PC-3 (cell line): ENCODE results near the gene SCYGR4. TPM values are rescaled to one million over a fixed set of nuclear protein-coding genes. Genes with fewer than 3 reads are reported as not detected.

ENCODE experiments used
- ATAC-seq: fragments of 200-7000 bp; cut with Tn5 transposase; 2 replicates; pipeline ENCODE4 v1.9.1; 2020; ENCODE audit warnings: mild to moderate bottlenecking, moderate library complexity
- BruUV-seq: library from RNA; stranded (reverse); fragments of 400-500 nt; replicated peaks from 2 replicates; lab custom pipeline; 2021; lab: Mats Ljungman, UMichigan
- CTCF ChIA-PET: fragments of 300-600 bp; sonication (Branson Sonifier 250); formaldehyde crosslinking; loops from one replicate; lab custom pipeline; 2022; ENCODE audit warnings: antibody characterized with exemption; lab: Charles Lee
- POLR2A ChIA-PET: fragments of 300-600 bp; sonication (Branson Sonifier 250); formaldehyde crosslinking; loops from one replicate; lab custom pipeline; 2022; ENCODE audit warnings: antibody characterized with exemption; ENCODE audit not compliant: unreplicated experiment; lab: Charles Lee
- DNase-seq: peaks from one replicate; pipeline ENCODE4 v3.0.0-alpha.2; 2015
- H2AFZ ChIP-seq: fragments of 300-600 bp; sonication (generic); 2 replicates; pipeline ENCODE4 v1.6.0; 2016; ENCODE audit warnings: antibody characterized with exemption, low read length
- H3F3A ChIP-seq: fragments of 300-600 bp; sonication (generic); one replicate; pipeline ENCODE4 v1.6.0; 2017; ENCODE audit warnings: antibody characterized with exemption, low read length, control low read depth, mild to moderate bottlenecking; ENCODE audit not compliant: unreplicated experiment
- H3K27ac ChIP-seq: fragments of 300-600 bp; sonication (generic); 2 replicates; pipeline ENCODE4 v1.5.1; 2016; ENCODE audit warnings: mild to moderate bottlenecking, low read length
- H3K27me3 ChIP-seq: fragments of 300-600 bp; sonication (generic); 2 replicates; pipeline ENCODE4 v1.6.1; 2016; ENCODE audit warnings: low read length, mixed read lengths
- H3K36me3 ChIP-seq: fragments of 300-600 bp; sonication (generic); 2 replicates; pipeline ENCODE4 v1.6.1; 2016; ENCODE audit warnings: low read depth, mixed run types, low read length, mixed read lengths
- H3K4me1 ChIP-seq: fragments of 300-600 bp; sonication (generic); 2 replicates; pipeline ENCODE4 v1.5.1; 2016; ENCODE audit warnings: low read length; ENCODE audit not compliant: insufficient read depth
- H3K4me2 ChIP-seq: fragments of 300-600 bp; sonication (generic); 2 replicates; pipeline ENCODE4 v1.6.0; 2016; ENCODE audit warnings: low read length
- H3K4me3 ChIP-seq: fragments of 300-600 bp; sonication (generic); 2 replicates; pipeline ENCODE4 v1.5.1; 2016; ENCODE audit warnings: mild to moderate bottlenecking, low read length, mixed read lengths
- H3K79me2 ChIP-seq: fragments of 300-600 bp; sonication (generic); 2 replicates; pipeline ENCODE4 v1.6.1; 2017; ENCODE audit warnings: low read length, mixed read lengths
- H3K9ac ChIP-seq: fragments of 300-600 bp; sonication (generic); 2 replicates; pipeline ENCODE4 v1.6.0; 2016; ENCODE audit warnings: mild to moderate bottlenecking, low read length
- H3K9me2 ChIP-seq: fragments of 300-600 bp; sonication (generic); replicated peaks from 2 replicates; pipeline ENCODE4 v1.6.1; 2016; ENCODE audit warnings: mixed run types, low read length, mixed read lengths
- H3K9me3 ChIP-seq: fragments of 300-600 bp; sonication (generic); 2 replicates; pipeline ENCODE4 v1.6.1; 2016; ENCODE audit warnings: low read length, mixed read lengths
- H4K20me1 ChIP-seq: fragments of 300-600 bp; sonication (generic); 2 replicates; pipeline ENCODE4 v1.6.1; 2016; ENCODE audit warnings: low read length, mixed read lengths
- EZH2 ChIP-seq: fragments of 300-600 bp; sonication (generic); IDR thresholded peaks from one replicate; pipeline ENCODE4 v1.6.1; 2017; ENCODE audit warnings: antibody characterized with exemption, mild to moderate bottlenecking, low read length; ENCODE audit not compliant: unreplicated experiment
- EZH2phosphoT487 ChIP-seq: fragments of 300-600 bp; sonication (generic); IDR thresholded peaks from 2 replicates; pipeline ENCODE4 v1.6.1; 2018; ENCODE audit warnings: mild to moderate bottlenecking, antibody characterized with exemption, low read length, borderline replicate concordance
- intact Hi-C: fragments of 100-400 bp; cut with micrococcal nuclease; formaldehyde crosslinking; loops from 2 replicates; pipeline ENCODE4 v1.9.0; 2023
- total RNA-seq: library from RNA; depleted of rRNA; stranded (reverse); fragments of >200 nt; gene quantifications from 2 replicates; pipeline ENCODE4 v1.2.3, GENCODE V29; 2014
- TF ChIP-seq, protein P1 (sequence below): fragments of 300-600 bp; sonication (generic); conservative IDR thresholded peaks from 2 replicates; pipeline ENCODE4 v1.5.1; 2017; ENCODE audit warnings: antibody characterized with exemption, low read depth, mild to moderate bottlenecking, low read length

The SCYGR4 gene
- total RNA-seq, 1 experiment from 2014 or later: not detected

DNA sequence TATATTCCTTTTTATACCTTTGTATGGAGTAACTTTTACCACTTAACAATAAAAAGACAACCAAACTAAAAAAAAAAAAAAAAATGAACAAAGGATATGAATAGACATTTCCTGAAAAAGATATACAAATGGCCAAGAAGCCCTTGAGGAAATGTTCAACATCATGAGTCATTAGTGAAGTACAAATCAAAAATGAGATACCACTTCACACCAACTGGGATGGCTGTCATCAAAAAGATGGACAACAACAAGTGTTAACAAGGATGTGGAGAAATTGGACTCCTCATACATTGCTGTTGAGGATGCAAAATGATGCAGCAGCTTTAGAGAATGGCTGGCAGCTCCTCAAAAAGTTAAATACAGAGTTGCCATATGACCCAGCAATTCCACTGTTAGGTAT lies 41.2 kb upstream of the SCYGR4 start:
- no TSS peak for BruUV-seq
- no peaks in the 10 kb centered on the region for H3K79me2 ChIP-seq
- H4K20me1 ChIP-seq: no peaks in the 10 kb centered on the region
- no peaks in the 10 kb centered on the region for H3K27me3 ChIP-seq
- no peak overlapping the region for H2AFZ ChIP-seq
- H3K4me1 ChIP-seq: no peaks in the 10 kb centered on the region
- H3K9me3 ChIP-seq: no peaks in the 10 kb centered on the region
- intact Hi-C loops: loop anchor here (5.0 kb wide), 1 partner anchor 94 kb away; no protein-coding TSS in a partner anchor
- POLR2A ChIA-PET: no interaction called here
- no peak overlapping the region for H3K9ac ChIP-seq
- H3K4me3 ChIP-seq: no peak overlapping the region
- no peak for DNase-seq
- no peak overlapping the region for H3K27ac ChIP-seq
- ATAC-seq: no peak
- CTCF ChIA-PET: no interaction called here
- no peaks in the 10 kb centered on the region for H3F3A ChIP-seq
- TF ChIP-seq, protein P1, sequence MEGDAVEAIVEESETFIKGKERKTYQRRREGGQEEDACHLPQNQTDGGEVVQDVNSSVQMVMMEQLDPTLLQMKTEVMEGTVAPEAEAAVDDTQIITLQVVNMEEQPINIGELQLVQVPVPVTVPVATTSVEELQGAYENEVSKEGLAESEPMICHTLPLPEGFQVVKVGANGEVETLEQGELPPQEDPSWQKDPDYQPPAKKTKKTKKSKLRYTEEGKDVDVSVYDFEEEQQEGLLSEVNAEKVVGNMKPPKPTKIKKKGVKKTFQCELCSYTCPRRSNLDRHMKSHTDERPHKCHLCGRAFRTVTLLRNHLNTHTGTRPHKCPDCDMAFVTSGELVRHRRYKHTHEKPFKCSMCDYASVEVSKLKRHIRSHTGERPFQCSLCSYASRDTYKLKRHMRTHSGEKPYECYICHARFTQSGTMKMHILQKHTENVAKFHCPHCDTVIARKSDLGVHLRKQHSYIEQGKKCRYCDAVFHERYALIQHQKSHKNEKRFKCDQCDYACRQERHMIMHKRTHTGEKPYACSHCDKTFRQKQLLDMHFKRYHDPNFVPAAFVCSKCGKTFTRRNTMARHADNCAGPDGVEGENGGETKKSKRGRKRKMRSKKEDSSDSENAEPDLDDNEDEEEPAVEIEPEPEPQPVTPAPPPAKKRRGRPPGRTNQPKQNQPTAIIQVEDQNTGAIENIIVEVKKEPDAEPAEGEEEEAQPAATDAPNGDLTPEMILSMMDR: no peak
- TF ChIP-seq EZH2 (no peak), EZH2phosphoT487 (no peak)
- no peaks in the 10 kb centered on the region for H3K36me3 ChIP-seq
- H3K9me2 ChIP-seq: no peaks in the 10 kb centered on the region
- no peak overlapping the region for H3K4me2 ChIP-seq

DNA sequence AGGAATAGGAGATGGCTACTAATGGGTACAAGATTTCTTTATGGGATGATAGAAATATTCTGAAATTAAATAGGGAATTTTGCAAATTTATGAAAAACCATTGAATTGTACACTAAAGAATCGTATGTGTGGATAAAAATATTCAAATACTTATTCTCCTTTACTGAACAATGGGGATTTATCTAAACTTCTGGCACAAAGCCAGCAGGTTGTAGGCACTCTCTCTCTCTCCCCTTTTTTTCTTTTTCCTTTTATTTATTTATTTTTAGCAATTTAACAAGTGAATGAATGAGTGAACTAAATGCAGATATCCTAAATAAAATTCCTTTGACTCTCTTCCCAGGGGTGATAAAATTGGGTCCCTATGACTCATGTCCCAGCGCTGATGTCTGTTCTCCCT lies 40.5 kb upstream of the SCYGR4 start:
- H3F3A ChIP-seq: no peaks in the 10 kb centered on the region
- H3K4me3 ChIP-seq: no peak overlapping the region
- H4K20me1 ChIP-seq: no peaks in the 10 kb centered on the region
- no peaks in the 10 kb centered on the region for H3K4me1 ChIP-seq
- POLR2A ChIA-PET: no interaction called here
- ATAC-seq (no peak), DNase-seq (no peak)
- no peaks in the 10 kb centered on the region for H3K9me2 ChIP-seq
- BruUV-seq: no TSS peak
- intact Hi-C loops: loop anchor here (5.0 kb wide), 1 partner anchor 95 kb away; no protein-coding TSS in a partner anchor
- TF ChIP-seq EZH2 (no peak), EZH2phosphoT487 (no peak)
- TF ChIP-seq, protein P1: no peak
- no peaks in the 10 kb centered on the region for H3K27me3 ChIP-seq
- H3K9ac ChIP-seq: no peak overlapping the region
- CTCF ChIA-PET: no interaction called here
- H3K4me2 ChIP-seq: no peak overlapping the region
- H3K9me3 ChIP-seq: no peaks in the 10 kb centered on the region
- no peak overlapping the region for H3K27ac ChIP-seq
- no peaks in the 10 kb centered on the region for H3K36me3 ChIP-seq
- H3K79me2 ChIP-seq: no peaks in the 10 kb centered on the region
- no peak overlapping the region for H2AFZ ChIP-seq

DNA sequence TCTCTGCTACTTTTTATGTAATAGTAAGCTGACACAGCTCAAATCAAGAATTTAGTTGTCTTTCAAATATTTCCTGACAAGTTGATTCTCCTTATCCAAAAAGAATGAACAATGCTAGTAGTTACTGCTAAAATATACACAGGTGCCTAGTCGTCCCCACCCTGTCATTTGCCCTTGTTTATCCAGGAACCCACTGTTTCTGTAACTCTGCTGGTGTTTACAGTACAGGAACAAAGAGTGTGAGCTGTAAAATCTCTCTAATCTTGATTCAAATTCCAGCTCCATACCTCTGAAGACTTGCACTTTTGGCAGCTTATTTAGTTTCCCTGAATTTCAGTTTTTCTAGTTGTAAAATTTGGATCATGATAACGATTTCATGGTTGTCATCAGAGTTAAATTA lies 39.7 kb upstream of the SCYGR4 start:
- BruUV-seq: no TSS peak
- Histone ChIP-seq H3K9me3 (no peaks in the 10 kb centered on the region), H2AFZ (no peak overlapping the region), H3K79me2 (no peaks in the 10 kb centered on the region), H3K4me3 (no peak overlapping the region), H3K9ac (no peak overlapping the region), H3K4me2 (no peak overlapping the region), H3K9me2 (no peaks in the 10 kb centered on the region), H3K27me3 (no peaks in the 10 kb centered on the region), H3K4me1 (no peaks in the 10 kb centered on the region), H3K27ac (no peak overlapping the region), H4K20me1 (no peaks in the 10 kb centered on the region), H3F3A (no peaks in the 10 kb centered on the region), H3K36me3 (no peaks in the 10 kb centered on the region)
- DNase-seq: no peak
- no peak for TF ChIP-seq EZH2phosphoT487
- no peak for TF ChIP-seq EZH2
- TF ChIP-seq, protein P1: no peak
- CTCF ChIA-PET: no interaction called here
- no peak for ATAC-seq
- POLR2A ChIA-PET: no interaction called here
- intact Hi-C loops: loop anchor here (5.0 kb wide), 1 partner anchor 95 kb away; no protein-coding TSS in a partner anchor
